ENCODE measurements around the gene SNTB2. TPM values are rescaled to one million over a fixed set of nuclear protein-coding genes. Genes with fewer than 3 reads are reported as not detected.
A peak's percentile ranks its signal among the peaks of the same experiment; 100 is the strongest.
"Not testable (repeated sequence)": the region's sequence is repeated elsewhere in the genome, so short reads cannot be mapped to it uniquely, and the experiment has no call there.

Gene SNTB2
- total and polyA plus RNA-seq, 10 donors: 1.9 to 48.5 (median 28.9) TPM

- H3K4me1 ChIP-seq: peaks cover 0 to 16% (median 11%) of the 10 kb centered on the region in 6 donors
- H3K9me3 ChIP-seq: no peaks in the 10 kb centered on the region
- peaks cover 0 to 45% (median 13%) of the 10 kb centered on the region in 6 donors for H3K36me3 ChIP-seq
- no peak for DNase-seq
- no peak overlapping the region for H3K4me3 ChIP-seq
- 91 to 99% (median 93%) methylated on average over 4 of the region's 4 CpGs for WGBS, 5 donors
- no peak overlapping the region for H3K27ac ChIP-seq
- intact Hi-C loops (cut with DNase I; ENCODE audit: low total_unique reads): no loop called here
- TF ChIP-seq POLR2A (IDR thresholded peaks at IDR 0.05): no peak
- no peak for TF ChIP-seq POLR2AphosphoS5 (IDR thresholded peaks at IDR 0.05)
- TF ChIP-seq CTCF (IDR thresholded peaks at IDR 0.05 in 8 of 11, conservative IDR thresholded peaks at IDR 0.05 in 3 of 11): no peak
- no peaks in the 10 kb centered on the region for H3K27me3 ChIP-seq (replicated peaks in 1 of 7)
Measured at GRCh38 chr16:69283851-69284250, 96.9 kb downstream of the SNTB2 start.

GRCh38 chr16:69285240-69285639 lies 98.3 kb downstream of the SNTB2 start:
- no peak for DNase-seq
- H3K4me1 ChIP-seq: peaks cover 0 to 16% (median 11%) of the 10 kb centered on the region in 6 donors
- H3K27ac ChIP-seq: no peak overlapping the region
- no peak overlapping the region for H3K4me3 ChIP-seq
- no peaks in the 10 kb centered on the region for H3K27me3 ChIP-seq (replicated peaks in 1 of 7)
- intact Hi-C loops (cut with DNase I; ENCODE audit: low total_unique reads): no loop called here
- 86 to 94% (median 91%) methylated on average over 4 of the region's 4 CpGs for WGBS, 5 donors
- TF ChIP-seq POLR2A (IDR thresholded peaks at IDR 0.05): no peak
- no peaks in the 10 kb centered on the region for H3K9me3 ChIP-seq
- peaks cover 0 to 50% (median 13%) of the 10 kb centered on the region in 6 donors for H3K36me3 ChIP-seq

- peaks cover 0 to 16% (median 11%) of the 10 kb centered on the region in 6 donors for H3K4me1 ChIP-seq
- H3K9me3 ChIP-seq: no peaks in the 10 kb centered on the region
- TF ChIP-seq POLR2AphosphoS5 (IDR thresholded peaks at IDR 0.05) (no peak), CTCF (IDR thresholded peaks at IDR 0.05 in 8 of 11, conservative IDR thresholded peaks at IDR 0.05 in 3 of 11) (peak; percentile 31 to 74 (median 57))
- H3K36me3 ChIP-seq: peaks cover 0 to 64% (median 13%) of the 10 kb centered on the region in 6 donors
- no peak overlapping the region for H3K4me3 ChIP-seq
- no peak overlapping the region for H3K27ac ChIP-seq
- 65 to 74% (median 66%) methylated on average over 13 of the region's 13 CpGs for WGBS, 5 donors
- no peaks in the 10 kb centered on the region for H3K27me3 ChIP-seq (replicated peaks in 1 of 7)
- no peak for DNase-seq
- intact Hi-C loops (cut with DNase I; ENCODE audit: low total_unique reads): no loop called here
Measured at GRCh38 chr16:69286941-69287713, 100.2 kb downstream of the SNTB2 start.

- Histone ChIP-seq H3K36me3 (peaks cover 0 to 48% (median 0%) of the 10 kb centered on the region in 6 donors), H3K4me1 (peaks cover 0 to 10% (median 9%) of the 10 kb centered on the region in 6 donors)
- 87 to 96% (median 95%) methylated on average over 9 of the region's 9 CpGs for WGBS, 5 donors
- H3K4me3 ChIP-seq; intact Hi-C loops (cut with DNase I; ENCODE audit: low total_unique reads); DNase-seq; H3K27me3 ChIP-seq (replicated peaks in 1 of 7); H3K9me3 ChIP-seq; H3K27ac ChIP-seq: not testable (repeated sequence)
Measured at GRCh38 chr16:69291657-69292056, 104.7 kb downstream of the SNTB2 start.

- H3K4me1 ChIP-seq: peaks cover 0 to 7% (median under 1%) of the 10 kb centered on the region in 6 donors
- no peak for DNase-seq
- H3K9me3 ChIP-seq: no peaks in the 10 kb centered on the region
- H3K4me3 ChIP-seq: no peak overlapping the region
- peaks cover 0 to 54% (median 0%) of the 10 kb centered on the region in 6 donors for H3K36me3 ChIP-seq
- TF ChIP-seq POLR2AphosphoS5 (IDR thresholded peaks at IDR 0.05) (no peak), POLR2A (IDR thresholded peaks at IDR 0.05) (no peak), CTCF (IDR thresholded peaks at IDR 0.05 in 8 of 11, conservative IDR thresholded peaks at IDR 0.05 in 3 of 11) (no peak)
- WGBS, 5 donors: 65 to 85% (median 81%) methylated on average over 3 of the region's 3 CpGs
- intact Hi-C loops (cut with DNase I; ENCODE audit: low total_unique reads): no loop called here
- H3K27me3 ChIP-seq (replicated peaks in 1 of 7): no peaks in the 10 kb centered on the region
- H3K27ac ChIP-seq: no peak overlapping the region
Measured at GRCh38 chr16:69293401-69293800, 106.4 kb downstream of the SNTB2 start.
